Stimulated activated CD8-positive, alpha-beta memory T cell treated with anti-CD3 and anti-CD28 coated beads, Interleukin-15, amount 100 ng/mL, for 4 hours (primary cell): Measurements from ENCODE around the gene CD46.

Source experiments
- DNase-seq, 2 donors: peaks; one replicate each; pipeline ENCODE4 v3.0.0-alpha.2; 2020; ENCODE audit warnings: low read depth in 2 of 2

CD46 gene

DNA sequence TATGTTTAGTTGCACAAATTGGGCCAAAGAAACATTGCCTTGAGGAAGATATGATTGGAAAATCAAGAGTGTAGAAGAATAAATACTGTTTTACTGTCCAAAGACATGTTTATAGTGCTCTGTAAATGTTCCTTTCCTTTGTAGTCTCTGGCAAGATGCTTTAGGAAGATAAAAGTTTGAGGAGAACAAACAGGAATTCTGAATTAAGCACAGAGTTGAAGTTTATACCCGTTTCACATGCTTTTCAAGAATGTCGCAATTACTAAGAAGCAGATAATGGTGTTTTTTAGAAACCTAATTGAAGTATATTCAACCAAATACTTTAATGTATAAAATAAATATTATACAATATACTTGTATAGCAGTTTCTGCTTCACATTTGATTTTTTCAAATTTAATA, 43.0 kb downstream of the CD46 start:
- no peak for DNase-seq

DNA sequence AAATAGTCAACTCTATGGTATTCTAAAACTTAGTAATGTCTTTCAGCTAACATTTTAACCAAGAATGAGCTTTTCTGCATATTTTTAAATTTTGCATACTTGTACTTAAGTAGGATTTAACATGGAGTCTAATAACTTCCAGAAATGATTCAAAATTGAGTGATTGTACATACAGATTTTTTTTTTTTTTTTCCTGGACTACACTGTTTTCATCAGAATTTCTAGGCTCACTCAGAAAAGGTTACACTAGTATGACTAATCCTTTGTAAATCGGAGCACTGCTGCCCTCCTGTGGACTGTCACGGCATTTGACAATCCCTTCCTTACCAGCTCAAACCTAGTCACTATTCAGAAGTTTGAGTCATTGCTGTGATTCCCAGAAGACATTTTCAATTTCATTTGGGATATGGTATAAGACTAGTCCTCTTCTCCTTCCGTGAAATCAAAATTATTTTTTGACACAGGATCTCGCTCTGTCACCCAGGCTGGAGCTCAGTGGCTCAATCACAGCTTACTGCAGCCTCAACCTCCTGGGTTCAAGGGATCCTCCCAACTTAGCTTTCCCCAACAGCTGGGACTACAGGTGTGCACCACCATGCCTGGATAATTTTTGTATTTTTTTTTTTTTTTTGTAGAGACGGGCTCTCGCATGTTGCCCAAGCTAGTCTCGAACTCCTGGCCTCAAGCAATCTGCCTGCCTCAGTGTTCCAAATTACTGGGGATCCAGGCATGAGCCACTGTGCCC, 45.5 kb downstream of the CD46 start:
- peak; percentile 38 to 68 for DNase-seq

GRCh38 chr1:207798847-207799246, 47.0 kb downstream of the CD46 start:
- no peak for DNase-seq

GRCh38 chr1:207799989-207800648, 48.3 kb downstream of the CD46 start:
- no peak for DNase-seq

DNA sequence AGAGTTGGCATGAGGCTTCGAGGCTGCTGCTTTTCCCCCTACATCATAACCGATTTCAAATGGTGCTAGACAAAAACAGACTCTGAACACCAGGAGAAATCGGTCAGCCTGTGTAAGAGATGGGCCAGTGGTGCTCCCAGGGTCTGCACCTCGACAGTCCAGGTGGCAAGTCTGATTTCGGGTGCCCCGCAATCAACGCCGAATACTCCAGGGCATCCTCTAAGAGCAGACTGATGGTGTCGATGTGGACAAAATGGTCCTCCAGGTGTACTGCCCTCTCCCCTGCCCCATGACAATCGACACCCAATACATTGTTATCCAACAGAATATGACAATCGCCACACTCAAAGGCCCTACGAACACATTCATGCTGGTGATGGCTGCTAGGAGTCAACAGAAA, 50.0 kb downstream of the CD46 start:
- no peak for DNase-seq

GRCh38 chr1:207803678-207804077, 51.8 kb downstream of the CD46 start:
- DNase-seq = no peak

GRCh38 chr1:207804721-207805468, 53.0 kb downstream of the CD46 start:
- DNase-seq = no peak

DNA sequence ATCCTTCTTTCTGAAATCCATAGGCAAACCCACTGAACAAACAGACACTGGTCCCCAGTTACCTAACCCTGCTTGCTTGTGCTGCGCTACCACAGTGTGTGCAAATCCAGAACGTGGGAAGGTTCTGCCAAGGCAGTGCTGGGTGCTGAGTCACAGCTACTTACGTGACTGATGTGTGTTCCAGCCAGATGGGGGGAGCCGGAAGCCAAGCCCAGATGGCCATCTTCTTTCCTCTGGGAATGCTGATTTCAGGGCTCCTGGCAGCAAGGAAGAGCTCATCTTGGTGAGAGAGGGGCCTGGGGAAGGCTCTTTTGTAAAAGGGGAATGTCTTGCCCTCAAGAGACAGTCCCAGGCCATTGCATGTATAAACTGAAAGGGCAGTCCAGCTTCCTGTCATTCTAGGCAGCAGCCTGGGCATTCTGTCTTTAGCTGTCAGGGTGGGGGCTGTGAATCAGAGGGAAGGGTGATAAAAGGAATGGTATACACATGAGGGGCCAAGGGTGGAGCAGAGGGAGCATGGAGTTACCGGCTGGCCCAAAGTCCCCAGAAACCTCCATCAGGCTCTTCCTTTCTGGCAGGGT, 54.1 kb downstream of the CD46 start:
- DNase-seq = no peak

DNA sequence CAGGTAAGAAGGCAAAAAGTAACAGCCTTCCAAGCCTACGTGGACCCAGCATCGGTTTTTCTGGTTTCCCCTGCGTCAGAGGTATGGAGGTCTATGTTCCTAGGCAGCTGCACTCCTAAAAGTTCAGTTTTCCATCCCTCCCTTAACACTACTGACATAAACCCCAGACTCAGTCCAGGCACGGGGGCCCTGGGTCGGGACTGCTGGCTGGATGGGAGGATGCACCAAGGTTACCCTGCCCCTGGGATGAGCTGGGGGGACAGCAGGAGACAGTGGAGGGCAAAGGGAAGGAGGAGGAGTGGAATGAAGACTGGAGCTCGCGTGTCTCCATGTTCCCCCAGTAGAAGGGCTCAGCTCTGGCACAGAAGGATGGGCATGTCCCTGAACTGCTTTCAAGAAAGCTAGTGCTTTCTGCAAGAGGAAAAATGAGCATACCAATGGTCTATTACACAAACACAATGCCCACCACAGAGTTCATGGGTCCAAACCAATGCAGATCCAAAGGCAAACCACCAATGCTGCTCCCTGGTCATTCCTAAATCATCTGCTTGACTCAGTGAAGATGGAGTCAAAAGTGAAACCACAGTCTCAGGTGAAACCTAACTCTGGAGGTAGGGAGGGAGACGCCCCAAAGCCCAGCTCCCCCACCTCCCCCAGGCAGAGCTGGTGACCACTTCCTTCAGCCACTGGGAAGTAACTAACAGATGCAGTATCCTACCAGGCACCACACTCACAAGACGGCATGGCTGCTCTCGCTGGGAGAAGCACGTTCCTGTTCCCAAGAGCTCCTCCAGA, 54.9 kb downstream of the CD46 start:
- no peak for DNase-seq

- DNase-seq = no peak
Measured at GRCh38 chr1:207807326-207807689, 55.5 kb downstream of the CD46 start.

- DNase-seq = no peak
Measured at GRCh38 chr1:207807690-207808321, 56.0 kb downstream of the CD46 start.

GRCh38 chr1:207808322-207808705, 56.5 kb downstream of the CD46 start:
- no peak for DNase-seq

DNA sequence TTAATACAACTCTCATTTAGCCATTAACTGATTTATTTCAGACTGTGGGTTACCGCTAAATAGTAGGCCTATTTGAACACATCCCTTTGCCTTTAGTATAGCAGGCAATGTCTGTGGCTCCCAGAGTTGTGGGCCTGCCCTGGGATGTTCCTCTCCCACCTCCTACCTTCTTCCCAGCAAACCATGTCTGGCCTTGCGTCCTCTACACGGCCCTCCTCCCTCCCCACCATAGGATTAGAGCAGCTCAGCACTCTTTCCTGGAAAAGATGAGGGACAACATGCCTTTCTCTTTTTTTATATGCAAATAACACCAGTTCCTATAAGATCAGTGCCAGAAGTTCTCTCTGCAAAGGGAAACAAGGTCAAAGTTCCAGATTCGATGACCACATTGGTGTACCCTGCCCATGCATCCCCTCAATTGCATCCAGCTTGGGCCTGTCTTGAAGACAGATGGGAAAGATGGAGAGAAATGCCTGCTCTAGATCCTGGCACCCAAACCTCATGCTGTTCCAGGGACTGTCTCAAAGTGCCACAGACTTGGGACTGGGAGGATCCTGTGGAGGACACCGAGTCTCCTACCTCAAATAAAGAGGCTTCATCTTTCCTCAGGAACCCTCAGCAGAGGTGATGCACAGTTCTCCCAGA, 57.2 kb downstream of the CD46 start:
- DNase-seq = no peak

DNA sequence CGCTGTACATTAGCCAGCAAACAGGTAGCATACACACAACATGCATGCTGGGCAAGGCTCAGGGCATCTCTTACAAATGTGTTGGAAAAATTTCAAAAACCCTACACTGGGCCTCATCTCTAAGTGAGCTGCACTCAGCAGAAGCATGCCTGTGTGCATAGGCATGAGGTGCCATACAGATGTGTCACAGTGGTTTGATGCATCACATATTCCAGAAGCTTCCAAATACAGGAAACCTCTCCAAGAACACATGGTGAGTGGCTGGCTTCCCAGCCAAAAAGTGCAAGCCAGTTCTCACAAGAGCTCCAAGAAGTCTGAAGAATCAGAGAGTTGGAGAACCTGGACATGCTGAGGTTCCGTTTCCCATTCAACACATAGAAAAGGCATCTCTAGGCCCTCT, 58.3 kb downstream of the CD46 start:
- DNase-seq = no peak

DNA sequence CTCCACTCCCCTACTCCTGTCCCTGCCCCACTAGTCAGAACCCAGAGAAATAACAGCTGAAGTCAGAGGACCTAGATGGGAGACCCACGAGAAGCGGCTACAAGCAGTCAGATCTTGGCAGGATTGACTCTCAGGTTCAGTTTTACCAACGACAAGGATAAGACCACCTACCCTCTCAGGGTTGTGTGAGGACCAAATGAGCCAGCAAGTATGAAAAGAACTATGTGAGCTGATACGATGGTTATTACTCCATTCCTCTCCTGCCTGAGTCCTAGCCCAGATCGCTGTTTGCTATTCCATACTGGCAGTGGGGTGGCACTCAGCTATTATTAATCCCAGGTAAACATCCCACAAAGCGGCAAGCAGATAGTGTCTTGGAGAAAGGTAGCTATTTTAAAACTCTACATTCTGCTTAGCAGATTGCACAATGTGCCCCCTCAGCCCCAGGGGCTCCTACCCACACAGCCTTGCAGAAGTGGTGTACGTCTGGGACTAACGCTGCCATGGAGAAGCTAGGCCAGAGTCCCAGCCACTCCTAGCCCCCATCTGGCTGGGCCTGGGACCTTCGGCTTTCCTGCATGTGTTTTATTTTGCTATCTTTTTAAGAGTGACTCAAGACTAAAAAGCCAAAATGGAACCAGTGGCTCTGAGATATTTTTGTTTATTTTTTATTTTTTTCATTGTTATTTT, 58.9 kb downstream of the CD46 start:
- no peak for DNase-seq

GRCh38 chr1:207811319-207811718, 59.5 kb downstream of the CD46 start:
- DNase-seq = no peak

DNA sequence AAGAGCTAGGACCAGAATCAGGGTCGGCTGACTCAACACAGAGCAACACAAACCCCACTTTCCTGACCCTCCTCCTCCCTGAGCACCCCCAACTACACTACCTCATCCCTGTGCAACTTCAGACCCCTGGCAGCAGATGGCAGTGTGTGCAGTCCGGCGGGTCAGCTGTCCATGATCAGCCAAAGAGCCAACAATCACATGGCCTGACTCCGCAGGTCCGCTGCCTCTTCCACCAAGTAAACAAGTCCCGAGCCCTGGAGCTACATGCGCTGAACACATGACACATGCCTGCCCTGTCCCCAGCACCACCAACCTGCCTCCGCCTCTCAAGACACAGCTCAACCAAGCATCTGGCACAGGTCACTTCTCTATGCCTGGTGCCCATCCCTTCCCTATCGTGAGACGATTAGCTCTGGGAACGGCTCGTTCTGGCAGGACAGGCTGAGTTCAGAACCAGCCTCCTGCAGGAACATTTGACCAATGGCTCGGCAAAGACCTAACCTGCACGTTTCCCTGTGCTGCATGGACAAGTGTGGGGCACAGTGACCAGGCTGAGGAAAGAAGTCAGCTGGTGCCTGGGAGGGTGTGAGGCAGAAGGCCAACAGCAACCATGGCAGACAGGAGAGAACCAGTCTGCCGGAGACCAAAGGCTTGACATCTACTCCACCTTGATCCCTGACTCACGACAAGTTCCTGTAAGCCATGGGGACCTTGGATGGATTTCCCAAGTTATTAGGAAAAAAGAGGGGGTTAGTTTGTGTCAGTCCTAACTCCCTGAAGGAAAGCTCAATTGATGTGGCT, 60.3 kb downstream of the CD46 start:
- DNase-seq = no peak

- no peak for DNase-seq
Measured at GRCh38 chr1:207812778-207813511, 61.1 kb downstream of the CD46 start.

- no peak for DNase-seq
Measured at GRCh38 chr1:207813512-207813881, 61.6 kb downstream of the CD46 start.
